Measurements from ENCODE around the gene SLC25A28.

GRCh38 chr10:99593312-99593711 lies 26.9 kb downstream of the SLC25A28 start:
- TF ChIP-seq CTCF (IDR thresholded peaks at IDR 0.05) = no peak
- TF ChIP-seq POLR2A (IDR thresholded peaks at IDR 0.05) = no peak
